ENCODE data around the gene PNMA8C.

DNA sequence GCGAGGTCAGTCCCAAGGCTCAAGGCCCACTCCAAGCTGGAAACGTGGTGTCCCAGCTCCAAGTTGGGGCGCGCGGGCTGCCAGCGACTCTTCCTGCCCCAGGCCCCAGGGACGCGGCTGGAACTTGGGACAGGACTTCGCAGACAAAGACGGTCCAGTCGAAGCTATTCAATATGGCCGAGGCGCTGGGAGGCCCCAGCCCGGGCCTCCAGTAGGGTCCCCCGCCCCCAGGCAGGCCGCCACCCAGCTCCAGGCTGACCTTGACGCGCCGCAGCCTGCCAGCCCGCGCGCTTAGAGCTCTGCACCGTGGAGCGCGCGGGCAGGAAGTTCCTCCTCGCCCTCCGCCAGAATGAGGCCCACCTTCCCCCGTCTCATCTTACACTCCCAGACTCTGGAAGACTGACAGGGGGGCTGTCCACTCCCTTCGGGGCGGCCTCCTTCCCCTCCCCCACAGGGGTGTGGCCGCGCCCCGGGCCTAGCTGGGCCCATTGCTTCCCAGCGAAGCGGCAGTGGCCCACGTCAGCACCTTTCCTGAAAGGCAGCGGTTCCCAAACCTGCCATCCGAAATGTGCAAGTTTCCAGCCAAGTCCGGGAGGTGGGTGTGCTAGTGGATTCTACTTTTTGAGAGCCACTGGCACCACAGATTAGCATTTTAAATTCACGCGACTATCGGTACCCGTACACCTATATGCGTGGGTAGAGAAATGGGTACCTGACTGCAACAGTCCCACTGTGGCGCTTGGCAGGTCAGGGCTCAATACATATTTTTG, 15.3 kb downstream of the PNMA8C start, which contains the start of gene CCDC8:
- TF ChIP-seq POLR2A (IDR thresholded peaks at IDR 0.05) (peak; percentile 60), POLR2AphosphoS5 (IDR thresholded peaks at IDR 0.05) (peak; percentile 24 to 78 (median 77))
- TF ChIP-seq, protein P1, sequence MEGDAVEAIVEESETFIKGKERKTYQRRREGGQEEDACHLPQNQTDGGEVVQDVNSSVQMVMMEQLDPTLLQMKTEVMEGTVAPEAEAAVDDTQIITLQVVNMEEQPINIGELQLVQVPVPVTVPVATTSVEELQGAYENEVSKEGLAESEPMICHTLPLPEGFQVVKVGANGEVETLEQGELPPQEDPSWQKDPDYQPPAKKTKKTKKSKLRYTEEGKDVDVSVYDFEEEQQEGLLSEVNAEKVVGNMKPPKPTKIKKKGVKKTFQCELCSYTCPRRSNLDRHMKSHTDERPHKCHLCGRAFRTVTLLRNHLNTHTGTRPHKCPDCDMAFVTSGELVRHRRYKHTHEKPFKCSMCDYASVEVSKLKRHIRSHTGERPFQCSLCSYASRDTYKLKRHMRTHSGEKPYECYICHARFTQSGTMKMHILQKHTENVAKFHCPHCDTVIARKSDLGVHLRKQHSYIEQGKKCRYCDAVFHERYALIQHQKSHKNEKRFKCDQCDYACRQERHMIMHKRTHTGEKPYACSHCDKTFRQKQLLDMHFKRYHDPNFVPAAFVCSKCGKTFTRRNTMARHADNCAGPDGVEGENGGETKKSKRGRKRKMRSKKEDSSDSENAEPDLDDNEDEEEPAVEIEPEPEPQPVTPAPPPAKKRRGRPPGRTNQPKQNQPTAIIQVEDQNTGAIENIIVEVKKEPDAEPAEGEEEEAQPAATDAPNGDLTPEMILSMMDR (IDR thresholded peaks at IDR 0.05) = no peak

All from breast epithelium (tissue), 3 donors.